Prostate gland (tissue), 2 donors: ENCODE results near the gene NHERF2. TPM values are rescaled to one million over a fixed set of nuclear protein-coding genes. Genes with fewer than 3 reads are reported as not detected.
"Not testable (repeated sequence)": the region's sequence is repeated elsewhere in the genome, so short reads cannot be mapped to it uniquely, and the experiment has no call there.

Source experiments
- DNase-seq: peaks from one replicate; pipeline ENCODE4 v3.0.0-alpha.2; 2019; ENCODE audit warnings: low spot score
- H3K27ac ChIP-seq, 2 donors: fragments of 200-600 bp; sonication (generic); 2 replicates each; pipeline ENCODE4 v1.5.1; 2017 to 2019
- H3K27me3 ChIP-seq: fragments of 200-600 bp; sonication (generic); replicated peaks from 2 replicates; pipeline ENCODE4 v1.5.1; 2019; ENCODE audit not compliant: insufficient read depth
- H3K36me3 ChIP-seq, 2 donors: fragments of 200-600 bp; sonication (generic); 1 replicate in 1 of 2; 2 replicates in 1 of 2; pipeline versions ENCODE4 v1.5.1 to v1.8.1; 2017 to 2019
- H3K4me1 ChIP-seq: fragments of 200-600 bp; sonication (generic); replicated peaks from 2 replicates; pipeline ENCODE4 v1.5.1; 2019
- H3K4me3 ChIP-seq, 2 donors: fragments of 200-600 bp; sonication (generic); 2 replicates each; pipeline ENCODE4 v1.5.1; 2017 to 2019
- H3K9me3 ChIP-seq: fragments of 200-600 bp; sonication (generic); 2 replicates; pipeline ENCODE4 v1.5.1; 2017
- POLR2A ChIP-seq: fragments of 450-650 bp; IDR thresholded peaks from one replicate; pipeline ENCODE4 v1.6.1; 2016; ENCODE audit warnings: antibody characterized with exemption, mild to moderate bottlenecking
- POLR2AphosphoS5 ChIP-seq: sonication (generic); formaldehyde crosslinking; IDR thresholded peaks from one replicate; pipeline ENCODE4 v1.6.1; 2017; ENCODE audit warnings: antibody characterized with exemption
- WGBS: methylation state at CpG from one replicate; pipeline ENCODE4 v1.1.5; 2018; 5-methylcytosine and 5-hydroxymethylcytosine counted together
- intact Hi-C: fragments of 100-400 bp; cut with DNase I; formaldehyde crosslinking; loops from one replicate; pipeline ENCODE4 v1.14.2; 2022
- total RNA-seq, 2 donors: library from RNA; depleted of rRNA; stranded (reverse); fragments of >200 nt; gene quantifications; one replicate each; pipeline ENCODE4 v1.1.0, GENCODE V29; 2016
- TF ChIP-seq, protein P1 (sequence below), 4 experiments: fragments of 200-600 bp in 2 of 4; fragments of 450-650 bp in 2 of 4; sonication (generic) in 2 of 4; IDR thresholded peaks; 1 replicate in 3 of 4; 2 replicates in 1 of 4; pipeline ENCODE4 v1.5.1; 2016 to 2019; ENCODE audit warnings: antibody characterized with exemption in 4 of 4, mild to moderate bottlenecking in 2 of 4, moderate library complexity in 2 of 4

NHERF2 gene
- total RNA-seq, 2 donors from 2014 or later: 118 to 170 TPM

DNA sequence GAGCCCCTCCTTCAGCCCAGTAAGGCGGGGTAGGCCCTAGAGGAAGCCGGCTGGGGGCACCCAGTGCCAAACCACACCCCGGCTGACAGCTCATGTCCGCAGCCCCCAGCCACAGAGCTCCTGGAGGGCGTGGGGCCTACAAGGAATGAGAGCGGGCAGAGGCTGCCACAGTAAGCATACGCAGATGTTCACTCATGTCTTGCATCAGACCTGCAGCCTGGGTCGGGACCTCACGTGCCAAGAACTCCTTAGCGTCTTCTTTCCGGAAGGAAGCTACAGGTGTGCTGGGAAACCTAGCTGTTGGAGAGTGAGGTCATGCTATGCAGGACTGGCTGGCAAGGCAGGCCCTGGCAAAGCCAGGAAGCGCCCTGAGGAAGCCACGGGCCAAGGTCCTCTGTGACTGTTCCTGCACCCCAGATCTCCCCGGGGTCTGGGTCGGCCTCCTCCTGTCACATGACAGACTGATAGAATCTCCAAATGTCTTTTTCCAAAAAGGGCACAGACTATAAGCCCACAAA, 18.6 kb upstream of the NHERF2 start:
- no peak for DNase-seq
- no peaks in the 10 kb centered on the region for H3K36me3 ChIP-seq
- intact Hi-C loops: no loop called here
- no peak for TF ChIP-seq POLR2AphosphoS5
- TF ChIP-seq POLR2A: peak; percentile 27
- TF ChIP-seq, protein P1, sequence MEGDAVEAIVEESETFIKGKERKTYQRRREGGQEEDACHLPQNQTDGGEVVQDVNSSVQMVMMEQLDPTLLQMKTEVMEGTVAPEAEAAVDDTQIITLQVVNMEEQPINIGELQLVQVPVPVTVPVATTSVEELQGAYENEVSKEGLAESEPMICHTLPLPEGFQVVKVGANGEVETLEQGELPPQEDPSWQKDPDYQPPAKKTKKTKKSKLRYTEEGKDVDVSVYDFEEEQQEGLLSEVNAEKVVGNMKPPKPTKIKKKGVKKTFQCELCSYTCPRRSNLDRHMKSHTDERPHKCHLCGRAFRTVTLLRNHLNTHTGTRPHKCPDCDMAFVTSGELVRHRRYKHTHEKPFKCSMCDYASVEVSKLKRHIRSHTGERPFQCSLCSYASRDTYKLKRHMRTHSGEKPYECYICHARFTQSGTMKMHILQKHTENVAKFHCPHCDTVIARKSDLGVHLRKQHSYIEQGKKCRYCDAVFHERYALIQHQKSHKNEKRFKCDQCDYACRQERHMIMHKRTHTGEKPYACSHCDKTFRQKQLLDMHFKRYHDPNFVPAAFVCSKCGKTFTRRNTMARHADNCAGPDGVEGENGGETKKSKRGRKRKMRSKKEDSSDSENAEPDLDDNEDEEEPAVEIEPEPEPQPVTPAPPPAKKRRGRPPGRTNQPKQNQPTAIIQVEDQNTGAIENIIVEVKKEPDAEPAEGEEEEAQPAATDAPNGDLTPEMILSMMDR (IDR thresholded peaks at IDR 0.05): no peak
- H3K27me3 ChIP-seq: no peaks in the 10 kb centered on the region
- peak overlapping the region in 1 of 2 donors; percentile 96 for H3K4me3 ChIP-seq
- WGBS: 44% methylated on average over 15 of the region's 15 CpGs
- peaks cover 29% of the 10 kb centered on the region for H3K4me1 ChIP-seq
- H3K9me3 ChIP-seq: no peaks in the 10 kb centered on the region
- peak overlapping the region in 1 of 2 donors; percentile 69 for H3K27ac ChIP-seq

DNA sequence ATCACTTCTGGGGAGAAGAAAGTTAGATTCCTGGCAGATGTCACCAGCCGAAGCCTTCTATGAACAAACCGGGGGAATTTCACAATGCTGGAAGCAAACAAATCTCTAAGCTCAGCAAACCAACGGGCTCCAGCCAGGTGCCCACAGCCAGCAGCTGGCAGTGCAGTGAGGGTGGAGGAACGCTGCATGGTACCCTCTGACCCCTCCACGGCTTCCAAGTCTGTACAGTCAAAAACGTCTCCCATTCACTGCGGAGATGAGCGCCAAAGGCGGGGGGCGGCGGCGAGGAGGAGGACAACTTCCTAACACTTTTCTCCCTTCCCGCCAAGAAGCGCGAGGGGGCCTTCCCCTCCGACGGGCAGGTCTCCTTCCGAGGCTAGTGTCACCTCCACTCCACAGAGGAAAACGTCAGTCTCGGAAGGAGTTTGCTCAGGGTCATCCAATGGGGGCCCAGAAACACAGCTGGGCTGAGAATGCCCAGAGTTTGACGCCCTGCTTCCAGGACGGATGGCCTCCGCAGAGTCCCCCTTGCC, 18.0 kb upstream of the NHERF2 start:
- H3K9me3 ChIP-seq: no peaks in the 10 kb centered on the region

GRCh38 chr16:2009164-2009711, 17.5 kb upstream of the NHERF2 start:
- peak overlapping the region; percentile 69 to 79 for H3K27ac ChIP-seq
- H3K4me1 ChIP-seq: peaks cover 25% of the 10 kb centered on the region
- H3K9me3 ChIP-seq: no peaks in the 10 kb centered on the region
- TF ChIP-seq POLR2AphosphoS5 (no peak), POLR2A (no peak)
- TF ChIP-seq, protein P1 (IDR thresholded peaks at IDR 0.05): no peak
- WGBS: 0% methylated on average over 17 of the region's 55 CpGs
- peak overlapping the region; percentile 93 to 96 for H3K4me3 ChIP-seq
- no peaks in the 10 kb centered on the region for H3K27me3 ChIP-seq
- DNase-seq: no peak
- intact Hi-C loops: no loop called here
- H3K36me3 ChIP-seq: no peaks in the 10 kb centered on the region

More for the DNA sequence above, 18.0 kb upstream of the NHERF2 start:
- Histone ChIP-seq H3K4me3 (peak overlapping the region; percentile 93 to 96), H3K4me1 (peaks cover 29% of the 10 kb centered on the region), H3K27me3 (no peaks in the 10 kb centered on the region), H3K36me3 (no peaks in the 10 kb centered on the region), H3K27ac (peak overlapping the region; percentile 69 to 79)
- TF ChIP-seq, protein P1 (IDR thresholded peaks at IDR 0.05): no peak
- TF ChIP-seq POLR2AphosphoS5 (no peak), POLR2A (no peak)
- 2% methylated on average over 23 of the region's 23 CpGs for WGBS
- intact Hi-C loops: no loop called here
- no peak for DNase-seq

DNA sequence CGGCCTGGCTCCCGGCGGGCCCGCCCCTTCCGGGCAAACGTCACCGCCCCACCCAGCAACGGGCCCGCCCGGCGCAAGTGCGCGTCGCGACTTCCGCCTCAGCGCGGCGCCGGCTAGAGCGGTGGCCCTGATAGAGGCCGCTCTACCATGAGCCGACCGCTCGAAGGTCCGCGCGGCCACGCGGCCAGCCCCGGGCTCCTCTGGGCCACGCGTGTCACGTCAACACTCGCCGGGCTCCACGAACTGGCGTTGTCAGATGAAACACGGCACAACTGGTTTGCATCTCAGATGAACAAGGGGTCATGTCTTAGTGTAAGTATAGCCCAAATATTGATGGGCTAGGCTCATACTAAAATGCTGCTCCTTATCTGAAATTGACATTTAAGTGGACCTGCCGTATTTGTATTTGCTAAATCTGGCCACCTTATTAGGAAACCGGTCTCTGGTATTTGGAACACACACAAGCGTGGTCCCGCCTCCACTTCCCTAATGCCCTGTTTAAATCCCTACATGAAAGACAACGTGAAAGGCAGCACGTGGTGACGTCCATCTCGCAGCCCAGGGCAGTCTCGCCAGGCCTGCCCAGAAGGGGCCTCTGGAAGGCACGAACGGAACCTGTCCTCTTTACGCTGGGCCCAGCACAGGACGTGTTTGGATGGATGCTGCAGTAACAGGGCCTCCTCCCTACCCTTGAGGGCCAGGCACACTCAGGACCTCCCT, 16.8 kb upstream of the NHERF2 start, which contains the start of gene ZNF598:
Gene ZNF598, minus strand, starts transcription at position 31 of the 720 bp plus-strand sequence.
- Histone ChIP-seq H3K27me3 (no peaks in the 10 kb centered on the region), H3K9me3 (no peaks in the 10 kb centered on the region), H3K4me1 (peaks cover 24% of the 10 kb centered on the region), H3K4me3 (peak within 1 kb of the TSS; percentile 93 to 96), H3K27ac (peak within 1 kb of the TSS; percentile 79 to 81), H3K36me3 (no peaks in the 10 kb centered on the region)
- intact Hi-C loops: no loop called here
- WGBS: 1% methylated on average over 45 of the region's 52 CpGs
- TF ChIP-seq POLR2AphosphoS5: peak; percentile 74
- TF ChIP-seq POLR2A: peak; percentile 81
- TF ChIP-seq, protein P1 (IDR thresholded peaks at IDR 0.05): peak in 2 of 4 experiments; percentile 20 to 30
- DNase-seq: peak; percentile 74

- H3K9me3 ChIP-seq, H3K27me3 ChIP-seq, DNase-seq, H3K27ac ChIP-seq, intact Hi-C loops, H3K36me3 ChIP-seq, H3K4me3 ChIP-seq: not testable (repeated sequence)
- peaks cover 24% of the 10 kb centered on the region for H3K4me1 ChIP-seq
- WGBS: 83% methylated on average over 9 of the region's 9 CpGs
These were observed 15.0 kb upstream of the NHERF2 start for GRCh38 chr16:2011726-2012125.
